Measurements from ENCODE around the gene NEK6. TPM values are rescaled to one million over a fixed set of nuclear protein-coding genes. Genes with fewer than 3 reads are reported as not detected.
A peak's percentile ranks its signal among the peaks of the same experiment; 100 is the strongest.

NEK6 gene
- total and polyA plus RNA-seq, 3 donors from 2014 or later, result 11.5 to 21.5 (median 21.4) TPM

- no peak overlapping the region for H3K27ac ChIP-seq
- no peaks in the 10 kb centered on the region for H3K27me3 ChIP-seq
- TF ChIP-seq, protein P1, sequence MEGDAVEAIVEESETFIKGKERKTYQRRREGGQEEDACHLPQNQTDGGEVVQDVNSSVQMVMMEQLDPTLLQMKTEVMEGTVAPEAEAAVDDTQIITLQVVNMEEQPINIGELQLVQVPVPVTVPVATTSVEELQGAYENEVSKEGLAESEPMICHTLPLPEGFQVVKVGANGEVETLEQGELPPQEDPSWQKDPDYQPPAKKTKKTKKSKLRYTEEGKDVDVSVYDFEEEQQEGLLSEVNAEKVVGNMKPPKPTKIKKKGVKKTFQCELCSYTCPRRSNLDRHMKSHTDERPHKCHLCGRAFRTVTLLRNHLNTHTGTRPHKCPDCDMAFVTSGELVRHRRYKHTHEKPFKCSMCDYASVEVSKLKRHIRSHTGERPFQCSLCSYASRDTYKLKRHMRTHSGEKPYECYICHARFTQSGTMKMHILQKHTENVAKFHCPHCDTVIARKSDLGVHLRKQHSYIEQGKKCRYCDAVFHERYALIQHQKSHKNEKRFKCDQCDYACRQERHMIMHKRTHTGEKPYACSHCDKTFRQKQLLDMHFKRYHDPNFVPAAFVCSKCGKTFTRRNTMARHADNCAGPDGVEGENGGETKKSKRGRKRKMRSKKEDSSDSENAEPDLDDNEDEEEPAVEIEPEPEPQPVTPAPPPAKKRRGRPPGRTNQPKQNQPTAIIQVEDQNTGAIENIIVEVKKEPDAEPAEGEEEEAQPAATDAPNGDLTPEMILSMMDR (IDR thresholded peaks at IDR 0.05), result no peak
- no peak for TF ChIP-seq POLR2A (IDR thresholded peaks at IDR 0.05)
- no peak overlapping the region for H3K4me3 ChIP-seq
- no peak for DNase-seq
- 74 to 81% methylated on average over 10 of the region's 10 CpGs for WGBS, 2 donors
- H3K9me3 ChIP-seq, result no peaks in the 10 kb centered on the region
- no peaks in the 10 kb centered on the region for H3K36me3 ChIP-seq (ENCODE audit: low read depth, missing control alignments)
- intact Hi-C loops (cut with DNase I; ENCODE audit: low total_unique reads), result no loop called here
- H3K4me1 ChIP-seq, result peaks cover 6% of the 10 kb centered on the region
These were observed 3.5 kb upstream of the NEK6 start for GRCh38 chr9:124254261-124254682.

DNA sequence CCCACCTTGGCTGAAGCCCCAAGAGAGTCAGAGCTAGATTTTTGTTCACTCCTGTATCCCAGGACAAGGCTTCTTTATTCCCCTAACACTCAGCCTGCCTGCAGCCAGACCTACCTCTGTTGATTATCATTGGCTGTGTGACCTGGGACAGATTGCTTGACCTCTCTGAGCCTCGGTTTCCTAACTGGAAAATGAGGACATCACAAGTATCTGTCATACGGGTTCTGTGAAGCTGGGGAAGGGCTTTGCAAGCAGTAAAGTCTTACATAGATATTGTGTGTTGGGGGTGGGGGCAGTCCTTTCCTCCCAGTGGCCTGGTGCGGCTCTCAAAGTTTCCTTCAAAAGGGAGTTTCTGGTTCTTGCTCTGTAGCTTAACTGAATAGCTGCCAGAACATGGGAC lies 2.5 kb upstream of the NEK6 start:
- H3K4me1 ChIP-seq, result peaks cover 14% of the 10 kb centered on the region
- DNase-seq, result no peak
- no peaks in the 10 kb centered on the region for H3K9me3 ChIP-seq
- no peak overlapping the region for H3K4me3 ChIP-seq
- TF ChIP-seq, protein P1 (IDR thresholded peaks at IDR 0.05), result no peak
- TF ChIP-seq POLR2A (IDR thresholded peaks at IDR 0.05), result no peak
- no peak overlapping the region for H3K27ac ChIP-seq
- 73 to 77% methylated on average over 3 of the region's 3 CpGs for WGBS, 2 donors
- no peaks in the 10 kb centered on the region for H3K36me3 ChIP-seq (ENCODE audit: low read depth, missing control alignments)
- no peaks in the 10 kb centered on the region for H3K27me3 ChIP-seq
- intact Hi-C loops (cut with DNase I; ENCODE audit: low total_unique reads), result no loop called here

DNA sequence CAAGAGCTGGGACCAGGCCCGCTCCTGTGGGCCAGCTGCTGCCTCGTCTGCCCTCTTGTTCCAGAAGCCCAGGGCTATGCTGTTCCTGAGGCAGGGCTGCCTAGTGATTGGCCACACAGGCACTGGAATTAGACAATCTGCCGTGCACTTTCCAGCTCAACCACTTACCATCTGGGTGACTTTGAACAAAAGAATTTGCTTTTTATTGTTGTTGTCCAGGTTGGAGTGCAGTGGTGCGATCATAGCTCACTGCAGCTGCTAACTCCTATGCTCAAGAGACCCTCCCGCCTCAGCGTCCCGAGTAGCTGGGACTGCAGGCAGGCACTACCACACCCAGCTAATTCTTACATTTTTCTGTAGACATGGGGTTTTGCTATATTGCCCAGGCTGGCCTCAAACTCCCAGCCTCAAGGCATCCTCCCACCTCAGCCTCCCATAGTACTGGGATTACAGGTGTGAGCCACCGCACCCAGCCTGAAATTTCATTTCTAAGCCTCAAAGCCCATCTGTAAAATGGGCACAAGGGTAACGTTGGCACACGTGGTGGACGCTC lies 1.2 kb upstream of the NEK6 start:
- no peak for TF ChIP-seq POLR2A (IDR thresholded peaks at IDR 0.05)
- TF ChIP-seq, protein P1 (IDR thresholded peaks at IDR 0.05), result no peak
- H3K9me3 ChIP-seq, result no peaks in the 10 kb centered on the region
- no peak overlapping the region for H3K27ac ChIP-seq
- 74 to 75% methylated on average over 11 of the region's 11 CpGs for WGBS, 2 donors
- H3K4me1 ChIP-seq, result peaks cover 22% of the 10 kb centered on the region
- H3K36me3 ChIP-seq (ENCODE audit: low read depth, missing control alignments), result no peaks in the 10 kb centered on the region
- intact Hi-C loops (cut with DNase I; ENCODE audit: low total_unique reads), result no loop called here
- H3K27me3 ChIP-seq, result no peaks in the 10 kb centered on the region
- no peak overlapping the region for H3K4me3 ChIP-seq
- DNase-seq, result no peak

- Histone ChIP-seq H3K9me3 (no peaks in the 10 kb centered on the region), H3K36me3 (ENCODE audit: low read depth, missing control alignments) (no peaks in the 10 kb centered on the region), H3K4me3 (peak overlapping the region; percentile 40 to 41), H3K4me1 (peaks cover 19% of the 10 kb centered on the region), H3K27me3 (no peaks in the 10 kb centered on the region), H3K27ac (no peak overlapping the region)
- DNase-seq, result no peak
- intact Hi-C loops (cut with DNase I; ENCODE audit: low total_unique reads), result no loop called here
- 33 to 41% methylated on average over 13 to 31 of the region's 31 CpGs for WGBS, 2 donors
- TF ChIP-seq, protein P1 (IDR thresholded peaks at IDR 0.05), result no peak
- TF ChIP-seq POLR2A (IDR thresholded peaks at IDR 0.05), result no peak
These were observed 492 bp upstream of the NEK6 start for GRCh38 chr9:124257070-124257843.

Measured in testis (tissue), 3 donors.